ENCODE measurements around the gene GRM5.

GRM5 gene

DNA sequence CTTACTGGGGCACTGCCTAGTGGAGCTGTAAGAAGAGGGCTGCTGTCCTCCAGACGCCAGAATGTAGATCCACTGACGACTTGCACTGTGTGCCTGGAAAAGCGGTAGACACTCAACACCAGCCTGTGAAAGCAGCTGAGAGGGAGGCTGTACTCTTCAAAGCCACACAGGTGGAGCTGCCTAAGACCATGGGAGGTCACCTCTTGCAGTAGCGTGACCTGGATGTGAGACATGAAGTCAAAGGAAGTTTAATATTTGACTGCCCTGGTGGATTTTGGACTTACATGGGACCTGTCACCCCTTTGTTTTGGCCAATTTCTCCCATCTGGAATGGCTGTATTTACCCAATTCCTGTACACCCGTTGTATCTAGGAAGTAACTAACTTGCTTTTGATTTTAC lies 531.6 kb downstream of the GRM5 start:
- Histone ChIP-seq H4K20me1 (ENCODE audit: insufficient read depth, low read length) (no peaks in the 10 kb centered on the region), H2AFZ (ENCODE audit: low read length) (no peak overlapping the region), H3K27me3 (ENCODE audit: insufficient read depth, low read length) (no peaks in the 10 kb centered on the region)

DNA sequence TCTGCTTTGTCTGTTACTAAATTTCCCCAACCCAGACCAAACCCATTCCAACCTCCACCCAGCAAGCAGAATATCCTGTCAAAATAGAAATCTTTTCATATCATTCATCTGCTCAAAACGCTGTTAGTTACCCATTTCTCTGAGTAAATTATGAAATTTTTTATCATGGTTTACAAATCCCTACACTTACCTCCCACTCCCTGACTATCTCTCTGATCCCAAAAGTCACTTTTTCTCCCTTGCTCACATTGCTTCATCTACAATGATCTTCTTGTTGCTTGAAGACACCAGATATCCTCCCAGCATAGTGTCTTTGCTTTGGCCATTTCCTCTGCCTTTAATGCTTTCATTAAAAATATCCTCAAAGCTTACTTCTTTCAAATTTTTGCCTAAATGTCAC lies 532.8 kb downstream of the GRM5 start:
- Histone ChIP-seq H3F3A (ENCODE audit: insufficient read depth, low read length) (no peaks in the 10 kb centered on the region), H3K4me3 (ENCODE audit: low read depth, low read length, poor library complexity, severe bottlenecking) (no peak overlapping the region), H3K36me3 (ENCODE audit: insufficient read depth, low read length) (no peaks in the 10 kb centered on the region), H3K9me3 (ENCODE audit: low read length) (no peaks in the 10 kb centered on the region), H3K4me1 (ENCODE audit: insufficient read depth, low read length, severe bottlenecking) (no peaks in the 10 kb centered on the region), H3K79me2 (ENCODE audit: insufficient read depth, low read length) (no peaks in the 10 kb centered on the region), H3K27ac (ENCODE audit: low read depth, low read length, poor library complexity, severe bottlenecking) (no peak overlapping the region), H3K4me2 (ENCODE audit: low read length) (no peak overlapping the region), H2AFZ (ENCODE audit: low read length) (no peak overlapping the region), H4K20me1 (ENCODE audit: insufficient read depth, low read length) (no peaks in the 10 kb centered on the region), H3K9ac (ENCODE audit: low read length) (no peak overlapping the region), H3K9me2 (ENCODE audit: low read depth, low read length) (no peaks in the 10 kb centered on the region), H3K27me3 (ENCODE audit: insufficient read depth, low read length) (no peaks in the 10 kb centered on the region)
- no peak for TF ChIP-seq EZH2 (IDR thresholded peaks at IDR 0.05; ENCODE audit: borderline replicate concordance, low read length)
- TF ChIP-seq, protein P1, sequence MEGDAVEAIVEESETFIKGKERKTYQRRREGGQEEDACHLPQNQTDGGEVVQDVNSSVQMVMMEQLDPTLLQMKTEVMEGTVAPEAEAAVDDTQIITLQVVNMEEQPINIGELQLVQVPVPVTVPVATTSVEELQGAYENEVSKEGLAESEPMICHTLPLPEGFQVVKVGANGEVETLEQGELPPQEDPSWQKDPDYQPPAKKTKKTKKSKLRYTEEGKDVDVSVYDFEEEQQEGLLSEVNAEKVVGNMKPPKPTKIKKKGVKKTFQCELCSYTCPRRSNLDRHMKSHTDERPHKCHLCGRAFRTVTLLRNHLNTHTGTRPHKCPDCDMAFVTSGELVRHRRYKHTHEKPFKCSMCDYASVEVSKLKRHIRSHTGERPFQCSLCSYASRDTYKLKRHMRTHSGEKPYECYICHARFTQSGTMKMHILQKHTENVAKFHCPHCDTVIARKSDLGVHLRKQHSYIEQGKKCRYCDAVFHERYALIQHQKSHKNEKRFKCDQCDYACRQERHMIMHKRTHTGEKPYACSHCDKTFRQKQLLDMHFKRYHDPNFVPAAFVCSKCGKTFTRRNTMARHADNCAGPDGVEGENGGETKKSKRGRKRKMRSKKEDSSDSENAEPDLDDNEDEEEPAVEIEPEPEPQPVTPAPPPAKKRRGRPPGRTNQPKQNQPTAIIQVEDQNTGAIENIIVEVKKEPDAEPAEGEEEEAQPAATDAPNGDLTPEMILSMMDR (IDR thresholded peaks at IDR 0.05; ENCODE audit: low read length): no peak

More for the DNA sequence above, 531.6 kb downstream of the GRM5 start:
- H3K4me2 ChIP-seq (ENCODE audit: low read length): no peak overlapping the region
- no peaks in the 10 kb centered on the region for H3K4me1 ChIP-seq (ENCODE audit: insufficient read depth, low read length, severe bottlenecking)
- no peaks in the 10 kb centered on the region for H3K9me3 ChIP-seq (ENCODE audit: low read length)
- H3K9me2 ChIP-seq (ENCODE audit: low read depth, low read length): no peaks in the 10 kb centered on the region
- H3F3A ChIP-seq (ENCODE audit: insufficient read depth, low read length): no peaks in the 10 kb centered on the region
- no peaks in the 10 kb centered on the region for H3K79me2 ChIP-seq (ENCODE audit: insufficient read depth, low read length)
- H3K4me3 ChIP-seq (ENCODE audit: low read depth, low read length, poor library complexity, severe bottlenecking): no peak overlapping the region
- H3K9ac ChIP-seq (ENCODE audit: low read length): no peak overlapping the region
- no peaks in the 10 kb centered on the region for H3K36me3 ChIP-seq (ENCODE audit: insufficient read depth, low read length)
- TF ChIP-seq, protein P1 (IDR thresholded peaks at IDR 0.05; ENCODE audit: low read length): no peak
- TF ChIP-seq EZH2 (IDR thresholded peaks at IDR 0.05; ENCODE audit: borderline replicate concordance, low read length): no peak
- no peak overlapping the region for H3K27ac ChIP-seq (ENCODE audit: low read depth, low read length, poor library complexity, severe bottlenecking)

DNA sequence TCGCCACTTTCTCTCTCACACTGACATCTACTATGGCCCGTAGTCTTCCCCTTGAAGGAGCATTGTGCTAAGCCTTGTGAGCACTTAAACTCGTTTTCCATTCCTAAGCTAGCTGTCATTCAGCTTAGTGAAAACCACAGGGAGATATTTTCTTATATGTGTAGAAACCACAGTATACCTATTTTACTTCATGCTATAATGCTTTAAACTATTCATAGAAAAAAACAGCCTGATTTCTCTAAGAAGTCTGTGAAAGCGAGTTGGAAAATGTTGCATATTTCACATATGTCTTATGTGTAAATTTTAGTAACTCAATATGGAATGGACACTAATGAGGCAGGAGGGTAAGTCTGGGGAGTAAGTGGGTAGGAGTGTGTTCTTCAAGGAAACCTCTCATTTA lies 534.0 kb downstream of the GRM5 start:
- no peak overlapping the region for H3K4me2 ChIP-seq (ENCODE audit: low read length)
- no peak for TF ChIP-seq EZH2 (IDR thresholded peaks at IDR 0.05; ENCODE audit: borderline replicate concordance, low read length)
- TF ChIP-seq, protein P1 (IDR thresholded peaks at IDR 0.05; ENCODE audit: low read length): no peak

More for the DNA sequence above, 534.0 kb downstream of the GRM5 start:
- Histone ChIP-seq H3K4me3 (ENCODE audit: low read depth, low read length, poor library complexity, severe bottlenecking) (no peak overlapping the region), H3K9ac (ENCODE audit: low read length) (no peak overlapping the region), H3K9me2 (ENCODE audit: low read depth, low read length) (no peaks in the 10 kb centered on the region), H3K9me3 (ENCODE audit: low read length) (no peaks in the 10 kb centered on the region), H3K27ac (ENCODE audit: low read depth, low read length, poor library complexity, severe bottlenecking) (no peak overlapping the region), H3F3A (ENCODE audit: insufficient read depth, low read length) (no peaks in the 10 kb centered on the region), H3K4me1 (ENCODE audit: insufficient read depth, low read length, severe bottlenecking) (no peaks in the 10 kb centered on the region), H3K79me2 (ENCODE audit: insufficient read depth, low read length) (no peaks in the 10 kb centered on the region), H3K27me3 (ENCODE audit: insufficient read depth, low read length) (no peaks in the 10 kb centered on the region), H4K20me1 (ENCODE audit: insufficient read depth, low read length) (no peaks in the 10 kb centered on the region), H2AFZ (ENCODE audit: low read length) (no peak overlapping the region), H3K36me3 (ENCODE audit: insufficient read depth, low read length) (no peaks in the 10 kb centered on the region)
